HL-60 (cell line): Measurements from ENCODE around the gene RPS16.

ENCODE experiments used
- DNase-seq, 2 experiments: peaks; one replicate each; pipeline ENCODE4 v3.0.0-alpha.2; 2010 to 2020; ENCODE audit warnings: low read depth in 1 of 2, low spot score in 1 of 2
- H3K27ac ChIP-seq: fragments of 250-450 bp; sonication (Bioruptor Pico); replicated peaks from 2 replicates; pipeline ENCODE4 v1.5.1; 2020; ENCODE audit warnings: mild to moderate bottlenecking, moderate library complexity
- H3K27me3 ChIP-seq: fragments of 250-450 bp; sonication (Bioruptor Pico); 2 replicates; pipeline ENCODE4 v1.5.1; 2021; ENCODE audit warnings: mild to moderate bottlenecking, moderate library complexity; ENCODE audit not compliant: insufficient read depth, poor library complexity, severe bottlenecking
- H3K4me3 ChIP-seq: replicated peaks from 2 replicates; pipeline ENCODE4 v1.5.1; 2011; ENCODE audit warnings: mild to moderate bottlenecking, control low read depth, low read length; ENCODE audit not compliant: insufficient read depth
- GABPA ChIP-seq: IDR thresholded peaks from 2 replicates; pipeline ENCODE4 v1.6.1; 2012; ENCODE audit warnings: low read depth
- POLR2AphosphoS5 ChIP-seq: IDR thresholded peaks from 2 replicates; pipeline ENCODE4 v1.6.1; 2012; ENCODE audit warnings: low read depth
- SPI1 ChIP-seq: IDR thresholded peaks from 2 replicates; pipeline ENCODE4 v1.6.1; 2012; ENCODE audit warnings: low read depth, mild to moderate bottlenecking, borderline replicate concordance
- TF ChIP-seq, protein P1 (sequence below): IDR thresholded peaks from one replicate; pipeline ENCODE4 v1.5.1; 2011; ENCODE audit warnings: low read length, control low read depth, inconsistent platforms; ENCODE audit not compliant: insufficient read depth
- TF ChIP-seq, protein P2 (sequence below): IDR thresholded peaks from 2 replicates; pipeline ENCODE4 v1.6.1; 2012; ENCODE audit warnings: low read depth; ENCODE audit not compliant: insufficient replicate concordance

RPS16 gene

DNA sequence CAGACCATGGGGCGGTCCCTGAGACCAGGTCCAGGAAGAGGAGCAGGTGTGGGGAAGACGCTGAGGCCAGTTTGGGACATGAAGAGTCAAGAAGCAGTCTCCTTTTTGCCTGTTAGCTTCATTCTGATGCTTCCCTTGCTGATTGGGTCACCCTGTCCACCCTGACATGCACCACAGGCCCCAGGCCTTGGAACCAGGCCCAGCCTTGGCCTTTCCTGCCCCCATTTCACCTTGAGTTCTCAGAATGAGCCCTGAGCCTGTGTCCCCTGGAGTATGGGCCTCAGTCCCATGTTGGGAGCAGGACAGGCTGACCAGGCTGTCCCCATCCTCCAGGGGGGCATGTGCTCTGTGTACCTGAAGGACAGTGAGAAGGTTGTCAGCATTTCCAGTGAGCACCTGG is 40.0 kb upstream of the RPS16 start:
- Histone ChIP-seq H3K4me3 (no peak overlapping the region), H3K27me3 (no peaks in the 10 kb centered on the region), H3K27ac (no peak overlapping the region)
- no peak for DNase-seq
- TF ChIP-seq GABPA (no peak), POLR2AphosphoS5 (no peak), SPI1 (no peak)
- TF ChIP-seq, protein P1, sequence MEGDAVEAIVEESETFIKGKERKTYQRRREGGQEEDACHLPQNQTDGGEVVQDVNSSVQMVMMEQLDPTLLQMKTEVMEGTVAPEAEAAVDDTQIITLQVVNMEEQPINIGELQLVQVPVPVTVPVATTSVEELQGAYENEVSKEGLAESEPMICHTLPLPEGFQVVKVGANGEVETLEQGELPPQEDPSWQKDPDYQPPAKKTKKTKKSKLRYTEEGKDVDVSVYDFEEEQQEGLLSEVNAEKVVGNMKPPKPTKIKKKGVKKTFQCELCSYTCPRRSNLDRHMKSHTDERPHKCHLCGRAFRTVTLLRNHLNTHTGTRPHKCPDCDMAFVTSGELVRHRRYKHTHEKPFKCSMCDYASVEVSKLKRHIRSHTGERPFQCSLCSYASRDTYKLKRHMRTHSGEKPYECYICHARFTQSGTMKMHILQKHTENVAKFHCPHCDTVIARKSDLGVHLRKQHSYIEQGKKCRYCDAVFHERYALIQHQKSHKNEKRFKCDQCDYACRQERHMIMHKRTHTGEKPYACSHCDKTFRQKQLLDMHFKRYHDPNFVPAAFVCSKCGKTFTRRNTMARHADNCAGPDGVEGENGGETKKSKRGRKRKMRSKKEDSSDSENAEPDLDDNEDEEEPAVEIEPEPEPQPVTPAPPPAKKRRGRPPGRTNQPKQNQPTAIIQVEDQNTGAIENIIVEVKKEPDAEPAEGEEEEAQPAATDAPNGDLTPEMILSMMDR = no peak
- TF ChIP-seq, protein P2, sequence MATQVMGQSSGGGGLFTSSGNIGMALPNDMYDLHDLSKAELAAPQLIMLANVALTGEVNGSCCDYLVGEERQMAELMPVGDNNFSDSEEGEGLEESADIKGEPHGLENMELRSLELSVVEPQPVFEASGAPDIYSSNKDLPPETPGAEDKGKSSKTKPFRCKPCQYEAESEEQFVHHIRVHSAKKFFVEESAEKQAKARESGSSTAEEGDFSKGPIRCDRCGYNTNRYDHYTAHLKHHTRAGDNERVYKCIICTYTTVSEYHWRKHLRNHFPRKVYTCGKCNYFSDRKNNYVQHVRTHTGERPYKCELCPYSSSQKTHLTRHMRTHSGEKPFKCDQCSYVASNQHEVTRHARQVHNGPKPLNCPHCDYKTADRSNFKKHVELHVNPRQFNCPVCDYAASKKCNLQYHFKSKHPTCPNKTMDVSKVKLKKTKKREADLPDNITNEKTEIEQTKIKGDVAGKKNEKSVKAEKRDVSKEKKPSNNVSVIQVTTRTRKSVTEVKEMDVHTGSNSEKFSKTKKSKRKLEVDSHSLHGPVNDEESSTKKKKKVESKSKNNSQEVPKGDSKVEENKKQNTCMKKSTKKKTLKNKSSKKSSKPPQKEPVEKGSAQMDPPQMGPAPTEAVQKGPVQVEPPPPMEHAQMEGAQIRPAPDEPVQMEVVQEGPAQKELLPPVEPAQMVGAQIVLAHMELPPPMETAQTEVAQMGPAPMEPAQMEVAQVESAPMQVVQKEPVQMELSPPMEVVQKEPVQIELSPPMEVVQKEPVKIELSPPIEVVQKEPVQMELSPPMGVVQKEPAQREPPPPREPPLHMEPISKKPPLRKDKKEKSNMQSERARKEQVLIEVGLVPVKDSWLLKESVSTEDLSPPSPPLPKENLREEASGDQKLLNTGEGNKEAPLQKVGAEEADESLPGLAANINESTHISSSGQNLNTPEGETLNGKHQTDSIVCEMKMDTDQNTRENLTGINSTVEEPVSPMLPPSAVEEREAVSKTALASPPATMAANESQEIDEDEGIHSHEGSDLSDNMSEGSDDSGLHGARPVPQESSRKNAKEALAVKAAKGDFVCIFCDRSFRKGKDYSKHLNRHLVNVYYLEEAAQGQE = no peak

DNA sequence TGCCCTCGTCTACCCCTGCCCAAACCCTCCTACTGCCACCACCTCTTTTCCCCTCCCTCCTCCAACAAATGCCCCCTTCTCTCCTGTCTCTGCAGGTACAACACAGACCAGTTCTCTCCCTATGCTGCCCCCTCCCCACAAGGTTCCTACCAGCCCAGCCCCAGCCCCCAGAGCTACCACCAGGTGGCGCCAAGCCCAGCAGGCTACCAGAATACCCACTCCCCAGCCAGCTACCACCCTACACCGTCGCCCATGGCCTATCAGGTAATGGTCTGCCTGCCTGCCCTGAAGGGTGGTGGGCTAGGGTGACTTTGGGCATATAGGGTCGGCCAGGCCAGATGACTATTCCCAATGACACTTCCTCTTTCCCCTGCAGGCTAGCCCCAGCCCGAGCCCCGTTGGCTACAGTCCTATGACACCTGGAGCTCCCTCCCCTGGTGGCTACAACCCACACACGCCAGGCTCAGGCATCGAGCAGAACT is 38.4 kb upstream of the RPS16 start:
- Histone ChIP-seq H3K4me3 (no peak overlapping the region), H3K27ac (no peak overlapping the region), H3K27me3 (no peaks in the 10 kb centered on the region)
- no peak for TF ChIP-seq POLR2AphosphoS5
- TF ChIP-seq SPI1 = peak; percentile 37; the same call in 1 of the 2 replicates
- TF ChIP-seq, protein P1 = peak; percentile 49
- TF ChIP-seq, protein P2 = no peak
- peak in 1 of 2 experiments; percentile 56 for DNase-seq

DNA sequence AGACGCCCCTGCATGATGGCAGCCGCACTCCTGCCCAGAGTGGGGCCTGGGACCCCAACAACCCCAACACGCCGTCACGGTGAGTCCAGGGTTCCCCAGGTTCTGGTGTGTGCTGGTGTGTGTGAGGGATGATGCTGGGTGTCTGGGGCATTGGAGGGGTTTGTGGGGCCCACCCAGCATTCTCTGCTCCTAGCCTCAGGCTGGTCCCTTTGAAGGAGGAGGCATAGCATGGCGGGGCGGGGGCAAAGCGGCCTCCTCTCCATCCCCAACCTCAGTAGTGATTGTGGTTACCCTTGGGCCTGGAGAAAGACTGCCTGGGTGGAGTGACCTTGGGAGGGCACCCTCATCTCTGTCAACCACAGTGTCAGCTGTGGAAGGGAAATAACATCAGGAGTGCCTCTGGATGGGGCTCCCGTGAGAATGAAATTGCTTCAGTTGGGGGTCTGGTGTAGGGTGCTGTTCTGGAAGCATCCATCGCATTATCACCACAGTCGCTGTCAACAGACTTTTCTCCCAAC is 37.8 kb upstream of the RPS16 start:
- no peak for TF ChIP-seq GABPA
- TF ChIP-seq, protein P1 = no peak
- TF ChIP-seq POLR2AphosphoS5 = no peak
- no peak for TF ChIP-seq SPI1
- TF ChIP-seq, protein P2 = no peak
- Histone ChIP-seq H3K4me3 (no peak overlapping the region), H3K27ac (no peak overlapping the region), H3K27me3 (no peaks in the 10 kb centered on the region)
- DNase-seq = no peak
